Kidney glomerular epithelial cell (primary cell): Measurements from ENCODE around the gene GALNT11.
"Not testable (repeated sequence)": the region's sequence is repeated elsewhere in the genome, so short reads cannot be mapped to it uniquely, and the experiment has no call there.

Source experiments
- DNase-seq: peaks from one replicate; lab custom pipeline; 2025; lab: John Stamatoyannopoulos, UW

The GALNT11 gene

DNA sequence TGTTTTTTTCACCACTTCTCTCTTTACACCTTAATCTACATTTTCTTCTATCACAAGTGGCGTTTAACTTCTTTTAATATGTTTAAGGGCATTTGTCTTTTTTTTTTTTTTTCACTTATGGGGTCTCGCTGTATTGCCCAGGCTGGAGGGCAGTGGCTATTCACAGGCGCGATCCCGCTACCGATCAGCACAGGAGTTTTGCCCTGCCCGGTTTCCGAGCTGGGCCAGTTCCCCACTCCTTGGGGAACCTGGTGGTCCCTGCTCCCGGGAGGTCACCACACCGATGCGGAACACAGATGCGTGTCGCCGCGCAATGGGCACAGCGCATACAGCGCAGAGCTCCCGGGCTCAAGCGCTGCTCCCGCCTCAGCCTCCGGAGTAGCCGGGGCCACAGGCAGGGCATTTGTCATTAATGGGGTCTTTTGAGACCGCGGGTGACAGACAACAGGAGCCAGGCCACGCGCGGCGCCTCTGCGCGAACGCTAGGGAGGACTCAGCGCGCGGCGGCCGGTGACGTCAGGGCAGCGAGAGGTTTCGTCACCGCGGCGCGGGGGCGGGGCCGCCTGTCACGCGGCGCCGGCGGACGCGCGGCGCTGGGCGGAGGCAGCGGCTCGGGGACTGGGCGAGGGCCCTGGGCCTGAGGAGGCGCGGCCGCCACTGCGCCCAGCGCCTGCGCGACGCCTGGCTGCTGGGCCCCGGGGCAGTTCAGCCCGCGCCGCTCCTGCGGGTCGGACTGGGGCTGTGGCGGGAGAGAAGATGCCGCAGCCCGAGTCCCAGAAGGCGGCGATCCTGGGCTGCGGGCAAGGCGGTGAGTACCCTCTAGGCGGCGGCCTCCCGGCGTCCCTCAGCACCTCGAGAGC lies at the start of gene GALNT11:
TSS of gene GALNT11 (plus strand) at position 598 of the 860 bp plus-strand sequence. CDS start 68,554 bp downstream, outside the sequence.
- DNase-seq = peak; percentile 75

DNA sequence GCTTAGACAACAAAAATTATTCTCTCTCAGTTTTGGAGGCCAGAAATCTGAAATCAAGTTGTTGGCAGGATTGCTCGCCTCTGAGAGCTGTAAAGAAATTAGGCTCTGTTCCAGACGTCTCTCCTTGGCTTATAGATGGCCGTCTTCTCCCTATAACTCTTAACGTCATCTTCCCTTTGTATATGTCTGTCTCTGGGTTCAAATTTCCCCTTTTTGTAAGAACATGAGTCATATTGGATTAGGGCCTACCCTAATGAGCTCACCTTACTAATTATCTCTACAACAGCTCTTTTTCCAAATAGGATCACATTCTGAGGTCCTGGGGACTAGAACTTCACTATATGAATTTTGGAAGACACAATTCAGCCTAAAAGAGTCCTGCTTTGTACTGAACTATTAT lies 46.9 kb upstream of the GALNT11 start:
- no peak for DNase-seq

DNA sequence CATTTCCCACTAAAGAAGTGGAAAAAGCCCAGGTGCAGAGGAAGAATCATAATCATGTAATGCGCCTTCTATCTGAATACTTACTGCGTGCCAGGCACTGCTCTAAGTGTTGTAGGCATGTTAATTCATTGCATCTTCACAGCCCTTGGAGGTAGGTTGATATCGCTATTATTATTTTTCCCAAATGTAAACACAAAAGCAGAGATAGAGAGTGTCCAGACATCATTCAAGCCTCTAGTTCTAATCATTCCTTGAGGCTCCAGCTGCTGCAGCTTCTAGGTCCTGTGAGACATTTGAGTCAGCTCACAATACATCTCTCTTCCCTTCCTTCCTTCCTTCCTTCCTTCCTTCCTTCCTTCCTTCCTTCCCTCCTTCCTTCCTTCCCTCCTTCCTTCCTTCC lies 44.3 kb upstream of the GALNT11 start:
- no peak for DNase-seq

DNA sequence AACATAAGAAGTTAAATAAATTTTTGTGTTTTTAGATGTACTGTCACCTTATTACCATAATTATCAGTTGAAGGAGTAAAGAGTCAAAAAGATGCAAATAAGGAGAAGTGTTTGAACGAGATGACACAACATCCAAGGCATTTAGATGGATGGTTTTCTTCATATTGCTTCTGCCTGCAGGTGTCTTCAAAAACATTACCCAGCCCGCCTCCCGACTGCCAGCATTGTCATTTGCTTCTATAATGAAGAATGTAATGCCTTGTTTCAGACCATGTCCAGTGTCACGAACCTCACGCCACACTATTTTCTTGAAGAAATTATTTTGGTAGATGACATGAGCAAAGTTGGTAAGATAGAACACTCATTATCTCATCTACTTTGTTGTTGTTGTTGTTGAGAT lies 42.7 kb upstream of the GALNT11 start:
- DNase-seq = no peak

DNA sequence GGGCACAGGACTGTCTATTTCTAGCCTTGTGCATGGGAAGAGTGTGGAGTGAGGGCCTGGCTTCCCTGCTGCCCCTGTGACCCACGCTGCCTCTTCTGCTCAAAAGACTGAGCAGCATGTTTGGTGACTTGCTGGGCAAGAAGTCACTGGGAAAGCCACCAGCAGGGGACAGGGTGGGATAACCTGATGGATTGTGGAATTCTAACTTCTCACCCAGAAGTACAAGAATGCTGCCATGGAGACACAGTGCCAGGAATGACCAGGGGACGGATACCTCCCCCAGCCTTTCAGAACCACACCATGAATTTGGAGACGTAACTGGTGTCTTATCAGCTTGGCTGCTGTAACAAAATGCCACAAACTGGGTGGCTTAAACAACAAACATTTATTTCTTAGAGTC lies 40.9 kb upstream of the GALNT11 start:
- DNase-seq = no peak

DNA sequence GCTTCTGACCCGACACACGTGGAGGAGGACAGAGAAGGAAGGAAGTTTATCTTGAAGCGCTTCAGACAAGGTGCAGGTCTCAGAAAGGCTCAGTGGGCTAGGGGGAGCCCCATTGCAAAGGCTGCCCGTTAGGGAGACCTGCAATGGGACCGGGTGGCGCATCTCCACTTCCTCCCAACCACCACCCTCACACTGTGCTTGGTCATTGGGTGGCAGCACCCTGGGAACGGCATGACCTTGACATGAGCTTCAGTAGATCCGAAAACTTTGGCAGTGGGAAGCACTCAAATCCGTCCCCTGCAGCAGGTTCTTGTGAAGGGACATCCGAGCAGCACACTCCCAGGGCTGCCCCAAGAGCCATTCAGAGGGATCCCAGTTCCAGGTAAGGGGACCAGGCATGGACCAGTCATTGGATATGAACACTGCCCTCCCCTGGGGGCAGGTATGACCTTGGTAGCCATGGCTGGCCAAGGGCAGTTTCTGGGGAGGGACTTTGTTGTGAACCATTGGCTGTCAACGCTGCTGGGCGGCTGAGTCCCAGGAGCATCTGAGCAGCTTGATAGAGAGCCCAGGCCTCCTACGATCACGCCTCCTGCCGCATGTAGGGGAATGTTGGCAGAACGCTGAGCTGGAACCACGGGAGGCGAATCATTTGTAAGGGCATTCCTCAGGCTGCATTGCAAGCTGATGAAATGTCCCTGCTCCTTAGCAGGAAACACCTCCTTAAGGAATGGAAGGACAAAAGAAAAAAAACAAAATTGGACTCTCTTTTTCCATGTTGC lies 37.5 kb upstream of the GALNT11 start:
- no peak for DNase-seq

DNA sequence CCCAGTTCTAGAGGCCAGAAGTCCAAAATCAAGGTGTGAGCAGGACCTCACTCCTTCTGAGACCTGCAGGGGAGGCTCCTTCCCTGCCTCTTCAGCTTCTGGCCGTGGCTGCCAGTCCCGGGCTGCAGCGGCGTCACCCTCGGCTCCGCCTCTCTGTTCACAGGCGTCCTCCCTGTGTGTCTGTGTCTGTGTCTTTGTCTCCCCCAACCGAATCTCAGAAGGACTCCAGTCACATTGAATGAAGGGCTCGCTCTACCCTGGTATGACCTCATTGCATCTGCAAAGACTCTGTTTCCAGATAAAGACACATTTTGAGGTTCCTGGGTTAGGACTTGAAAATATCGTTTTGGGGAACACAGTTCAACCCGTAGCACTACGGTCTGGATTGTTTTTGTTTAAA lies 33.1 kb upstream of the GALNT11 start:
- DNase-seq = no peak

DNA sequence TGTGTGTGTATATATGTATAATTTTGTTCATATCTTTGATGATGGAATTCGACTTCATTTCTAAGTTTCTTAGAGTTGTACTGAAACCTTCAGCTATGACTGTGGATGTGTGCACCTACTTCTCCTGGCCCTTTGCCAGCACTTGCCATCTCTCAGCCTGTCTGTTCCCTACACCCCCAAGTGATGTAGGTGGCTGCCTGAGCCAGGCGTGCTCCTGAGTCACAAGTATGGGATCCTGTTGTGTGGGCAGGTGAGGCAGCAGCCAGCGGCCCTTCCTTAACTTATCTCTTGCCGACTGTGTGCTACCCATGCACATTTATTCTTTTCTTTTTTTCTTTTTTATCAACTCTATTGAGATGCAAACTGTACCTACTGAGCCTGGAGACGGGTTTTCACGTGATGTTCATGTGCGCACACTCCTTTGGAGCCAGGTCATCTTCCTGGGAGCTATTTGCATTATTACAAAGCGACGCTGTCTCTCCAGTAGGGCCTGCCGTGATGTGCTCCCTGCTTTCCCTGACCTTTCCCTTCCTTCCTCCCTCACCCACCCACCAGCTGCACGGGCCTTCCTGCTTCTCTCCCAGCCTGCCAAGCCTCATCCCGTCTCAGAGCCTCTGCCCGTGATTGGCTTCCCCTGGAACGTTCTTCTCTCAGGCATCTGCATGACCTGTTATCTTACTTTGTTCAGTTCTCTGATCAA lies 31.3 kb upstream of the GALNT11 start:
- DNase-seq = no peak

DNA sequence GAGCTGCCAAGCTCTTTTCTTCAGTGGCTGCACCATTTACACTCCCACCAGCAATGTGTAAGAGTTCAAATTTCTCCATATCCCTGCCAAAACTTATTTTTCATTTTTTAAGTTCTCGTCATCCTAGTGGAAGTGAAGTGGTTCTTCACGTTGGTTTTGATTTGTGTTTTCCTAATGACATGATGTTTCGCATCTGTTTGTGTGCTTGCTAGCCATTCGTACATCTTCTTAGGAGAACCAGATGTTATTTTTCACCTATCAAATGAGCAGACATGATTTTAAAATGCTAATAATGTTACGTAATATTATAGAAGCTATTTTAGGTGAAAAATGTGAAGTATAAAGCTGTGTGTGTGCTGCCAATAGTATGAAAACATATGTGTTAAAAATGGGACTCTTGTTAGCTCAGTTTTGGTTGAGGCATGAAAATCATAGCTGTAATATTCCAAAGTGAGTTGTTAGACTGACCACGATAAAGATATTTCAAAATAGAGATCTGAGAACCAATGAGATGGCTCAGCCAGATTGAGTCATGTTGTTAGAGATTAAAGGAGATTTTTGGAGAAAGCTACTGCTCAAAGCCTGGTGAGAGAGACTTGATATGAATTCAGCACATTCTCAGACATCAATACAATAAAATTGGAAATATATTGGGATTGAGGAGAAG lies 25.9 kb upstream of the GALNT11 start:
- DNase-seq = no peak

DNA sequence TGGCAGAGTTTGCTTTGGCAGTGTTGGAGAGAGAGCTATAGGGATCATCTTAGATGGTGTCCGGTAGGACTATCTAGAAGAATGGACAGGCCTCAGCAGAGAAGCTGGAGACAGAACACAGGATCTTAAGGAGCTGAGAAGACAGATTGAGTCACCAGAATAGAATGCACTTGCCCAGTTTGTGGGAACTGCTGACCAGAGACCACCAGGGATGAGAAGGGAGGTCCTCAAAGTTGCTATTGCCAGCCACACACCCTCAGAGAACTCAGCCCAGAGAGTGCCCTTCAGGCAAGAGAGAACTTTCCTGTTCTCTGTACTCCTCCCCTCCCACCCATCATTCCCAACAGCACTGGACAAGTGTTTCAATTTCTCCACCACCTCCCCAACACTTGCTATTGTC lies 25.3 kb upstream of the GALNT11 start:
- DNase-seq = no peak

DNA sequence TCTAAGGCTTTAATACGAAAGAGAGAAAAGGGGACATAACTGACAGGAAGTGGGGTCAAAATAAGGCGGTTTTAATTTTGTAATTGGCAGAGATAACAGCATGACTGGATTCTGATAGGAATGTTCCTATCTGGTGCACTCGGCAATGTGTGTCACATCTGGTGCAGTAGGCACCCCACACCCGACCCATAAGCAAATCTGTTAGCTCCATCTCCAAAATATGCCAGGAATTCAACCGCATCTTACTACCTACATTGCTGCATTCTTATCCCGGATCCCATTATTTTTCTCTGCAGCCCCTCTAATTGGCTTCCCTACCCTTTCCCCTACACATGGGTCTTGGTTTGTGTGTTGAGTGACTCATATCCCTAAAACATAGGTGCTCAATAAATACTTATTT lies 19.1 kb upstream of the GALNT11 start:
- DNase-seq = no peak

DNA sequence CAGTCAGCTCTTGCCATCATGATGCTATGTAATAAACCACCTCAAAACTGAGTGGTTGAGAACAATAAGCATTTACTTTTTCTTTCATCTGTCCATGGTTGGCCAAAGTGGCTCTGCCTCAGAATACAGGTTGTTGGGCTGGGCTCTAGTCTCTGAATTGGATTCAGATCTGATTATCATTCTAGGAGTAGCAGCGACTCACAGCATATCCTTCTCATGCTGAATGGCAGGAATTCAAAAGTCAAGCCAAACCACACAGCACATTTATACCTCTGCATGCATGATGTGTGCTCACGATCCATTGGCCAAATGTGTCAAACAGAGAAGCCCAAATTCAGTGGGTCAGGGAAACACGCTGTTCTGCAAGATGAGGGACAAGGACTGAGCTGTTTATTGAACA lies 13.6 kb upstream of the GALNT11 start:
- no peak for DNase-seq

DNA sequence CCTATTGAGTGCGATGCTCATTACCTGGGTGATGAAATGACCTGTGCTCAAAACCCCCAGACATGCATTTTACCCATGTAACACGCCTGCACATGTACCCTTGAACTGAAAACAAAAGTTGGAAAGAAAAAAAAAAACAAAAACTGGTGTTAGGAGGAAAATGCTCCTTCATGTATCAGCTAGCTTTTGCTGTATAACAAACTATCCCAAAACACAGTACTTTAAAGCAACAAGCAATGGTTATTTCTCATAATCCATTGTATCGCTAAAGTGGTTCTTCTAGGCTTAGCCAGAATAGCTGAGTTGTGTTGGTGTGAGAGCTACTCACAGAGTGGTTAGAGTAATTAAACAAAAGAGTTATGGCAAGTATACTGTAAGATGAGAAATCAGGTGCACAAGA lies 12.2 kb upstream of the GALNT11 start:
- DNase-seq = no peak

DNA sequence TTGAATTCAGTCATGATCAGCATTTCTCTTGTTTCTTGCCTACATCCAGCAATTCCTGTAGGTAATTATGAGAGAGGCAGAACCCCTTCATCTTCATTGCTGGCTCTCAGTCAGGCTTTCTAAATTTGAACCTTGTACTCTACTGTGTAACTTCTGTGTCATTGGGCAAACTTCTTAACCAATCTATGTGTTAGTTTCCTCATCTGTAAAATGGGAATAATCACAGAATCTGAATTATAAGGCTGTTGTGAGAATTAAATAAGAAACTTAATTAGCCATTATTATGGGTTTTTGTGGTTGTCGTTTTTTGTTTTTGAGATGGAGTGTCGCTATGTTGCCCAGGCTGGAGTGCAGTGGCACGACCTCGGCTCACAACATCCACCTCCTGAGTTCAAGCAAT lies 11.5 kb upstream of the GALNT11 start:
- no peak for DNase-seq

DNA sequence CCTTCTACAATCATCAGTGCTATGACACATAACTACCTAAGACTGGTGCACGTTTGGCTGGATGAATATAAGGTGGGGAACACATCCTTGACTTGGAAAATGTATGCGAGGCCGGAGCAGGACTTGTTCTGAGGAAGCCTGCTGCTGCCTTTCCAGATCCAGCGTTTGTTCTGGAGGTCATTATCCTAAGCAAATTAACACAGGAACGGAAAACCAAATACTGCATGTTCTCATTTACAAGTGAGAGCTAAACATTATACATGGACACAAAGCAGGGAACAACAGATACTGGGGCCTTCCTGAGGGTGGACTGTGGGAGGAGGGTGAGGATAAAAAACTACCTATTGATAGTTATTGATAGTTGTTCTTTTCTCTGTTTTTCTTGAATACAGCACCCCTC lies 10.8 kb upstream of the GALNT11 start:
- no peak for DNase-seq

DNA sequence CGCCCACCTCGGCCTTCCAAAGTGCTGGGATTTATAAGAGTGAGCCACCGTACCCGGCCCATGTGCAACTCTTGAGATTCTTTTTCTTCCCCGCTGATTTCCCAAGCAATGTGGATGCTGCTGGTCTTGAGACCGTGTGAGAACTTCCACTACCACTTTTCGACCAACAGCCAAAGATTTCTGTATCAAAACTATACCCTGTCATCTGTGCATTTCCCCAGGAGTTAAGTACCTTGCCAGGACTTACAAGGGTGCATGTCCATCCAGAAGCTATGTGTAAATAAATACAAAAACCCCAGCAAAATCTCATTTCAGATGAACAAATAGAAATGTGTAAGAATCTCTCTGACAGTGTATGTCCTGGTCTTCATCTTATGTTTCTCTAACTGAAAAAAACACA lies 9.9 kb upstream of the GALNT11 start:
- DNase-seq = no peak

DNA sequence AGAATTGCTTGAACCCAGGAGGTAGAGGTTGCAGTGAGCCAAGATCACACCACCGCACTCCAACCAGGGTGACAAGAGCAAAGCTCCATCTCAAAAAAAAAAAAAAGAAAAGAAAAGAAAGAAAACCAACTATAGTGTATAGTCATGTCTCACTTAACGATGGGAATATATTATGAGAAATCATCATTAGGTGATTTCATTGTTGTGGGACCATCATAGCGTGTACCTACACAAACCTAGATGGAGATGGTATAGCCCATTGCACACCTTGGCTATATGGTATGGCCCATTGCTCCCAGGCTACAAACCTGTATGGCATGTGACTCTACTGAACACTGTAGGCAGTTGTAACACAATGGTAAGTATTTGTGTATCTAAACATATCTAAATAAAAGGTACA lies 8.5 kb upstream of the GALNT11 start:
- no peak for DNase-seq

DNA sequence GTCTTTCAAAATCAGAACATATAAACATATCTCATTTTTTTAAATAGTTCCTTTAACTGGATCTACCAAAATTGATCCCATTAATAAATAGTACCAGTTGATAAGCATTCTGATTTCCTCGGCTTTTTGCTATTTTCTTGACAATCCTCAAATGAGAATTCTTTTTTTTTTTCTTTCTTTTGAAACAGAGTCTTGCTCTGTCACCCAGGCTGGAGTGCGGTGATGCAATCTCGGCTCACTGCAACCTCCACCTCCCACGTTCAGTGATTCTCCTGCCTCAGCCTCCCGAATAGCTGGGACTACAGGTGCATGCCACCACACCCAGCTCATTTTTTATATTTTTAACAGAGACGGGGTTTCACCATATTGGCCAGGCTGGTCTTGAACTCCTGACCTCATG lies 7.8 kb upstream of the GALNT11 start:
- DNase-seq = not testable (repeated sequence)

DNA sequence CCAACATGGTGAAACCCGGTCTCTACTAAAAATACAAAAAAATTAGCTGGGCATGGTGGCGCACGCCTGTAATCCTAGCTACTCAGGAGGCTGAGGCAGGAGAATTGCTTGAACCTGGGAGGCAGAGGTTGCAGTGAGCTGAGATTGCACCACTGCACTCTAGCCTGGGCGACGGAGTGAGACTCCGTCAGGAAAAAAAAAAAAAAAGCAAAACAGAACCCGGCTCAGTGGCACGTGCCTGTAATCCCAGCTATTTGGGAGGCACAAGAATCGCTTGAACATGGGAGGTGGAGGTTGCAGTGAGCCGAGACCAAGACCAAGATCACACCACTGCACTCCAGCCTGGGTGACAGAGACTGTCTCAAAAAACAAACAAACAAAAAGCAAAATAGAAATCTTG lies 3.7 kb upstream of the GALNT11 start:
- DNase-seq = not testable (repeated sequence)

DNA sequence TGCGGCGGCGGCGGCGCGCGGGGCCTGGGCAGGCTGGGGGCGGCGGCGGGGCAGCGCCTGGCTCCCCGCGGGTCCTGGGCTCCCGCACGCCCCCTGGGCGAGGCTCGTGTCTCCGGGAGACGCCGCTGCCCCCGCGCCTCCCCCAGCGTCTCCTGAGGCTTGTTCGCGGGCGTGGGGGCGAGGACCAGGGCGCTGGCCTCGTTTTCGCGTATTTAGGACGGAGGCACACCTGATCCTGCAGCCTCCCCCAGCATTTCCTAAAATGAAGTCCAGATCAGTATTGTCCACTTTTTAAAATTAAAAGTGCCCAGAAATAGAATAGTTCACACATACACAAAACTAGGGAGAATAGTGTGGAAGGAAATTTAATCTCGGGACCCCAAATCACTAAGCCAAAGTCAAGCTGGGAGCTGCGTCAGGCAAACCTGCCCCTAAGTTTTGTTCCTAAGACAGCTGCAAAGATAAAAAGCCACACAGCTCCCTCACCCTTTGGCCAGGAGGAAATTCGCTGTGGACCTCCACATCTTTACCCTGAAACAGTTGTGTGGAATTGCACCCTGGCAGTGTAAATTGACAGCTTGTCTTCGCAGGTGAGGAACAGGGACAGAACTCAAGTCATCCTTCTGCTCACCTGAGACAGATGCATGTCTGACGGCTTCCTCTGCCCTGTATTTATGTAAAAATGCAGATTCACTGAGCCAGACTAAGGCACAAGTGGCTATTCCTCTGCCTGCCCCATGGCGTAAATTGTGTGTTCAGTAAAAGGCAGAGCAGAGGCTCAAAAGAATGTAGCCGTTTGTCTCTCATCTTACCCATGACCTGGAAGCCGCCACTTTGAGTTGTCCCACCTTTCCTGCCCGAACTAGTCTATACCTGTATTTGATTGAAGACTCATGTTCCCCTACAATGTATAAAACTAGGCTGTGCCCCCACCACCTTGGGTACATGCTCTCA lies 740 bp downstream of the GALNT11 start:
- DNase-seq = no peak
